OCI-LY7 (cell line): ENCODE data around the gene DMRTB1. TPM values are rescaled to one million over a fixed set of nuclear protein-coding genes. Genes with fewer than 3 reads are reported as not detected.

Source experiments
- BruUV-seq: library from RNA; stranded (reverse); fragments of 400-500 nt; replicated peaks from 2 replicates; lab custom pipeline; 2021; lab: Mats Ljungman, UMichigan
- CTCF ChIA-PET: fragments of 300-600 bp; sonication (Branson Sonifier 250); formaldehyde crosslinking; loops from one replicate; lab custom pipeline; 2022; ENCODE audit warnings: antibody characterized with exemption; ENCODE audit not compliant: unreplicated experiment; lab: Charles Lee
- POLR2A ChIA-PET: fragments of 300-600 bp; sonication (Branson Sonifier 250); formaldehyde crosslinking; loops from one replicate; lab custom pipeline; 2022; ENCODE audit warnings: antibody characterized with exemption; lab: Charles Lee
- DNase-seq: peaks from one replicate; pipeline ENCODE4 v3.0.0-alpha.2; 2015; ENCODE audit warnings: low spot score
- H2AFZ ChIP-seq: fragments of 200-600 bp; sonication (generic), shearing (Covaris generic); 2 replicates; pipeline ENCODE4 v1.6.1; 2014; ENCODE audit warnings: mild to moderate bottlenecking, antibody characterized with exemption, low read length, moderate library complexity
- H3K27ac ChIP-seq: fragments of 200-600 bp; sonication (generic); 2 replicates; pipeline ENCODE4 v1.5.1; 2014; ENCODE audit warnings: mixed run types, low read depth, mild to moderate bottlenecking, moderate library complexity, low read length, inconsistent platforms; ENCODE audit not compliant: poor library complexity, severe bottlenecking
- H3K36me3 ChIP-seq: fragments of 200-600 bp; sonication (generic); 2 replicates; pipeline ENCODE4 v1.6.1; 2014; ENCODE audit warnings: mild to moderate bottlenecking, antibody characterized with exemption, low read length, moderate library complexity, mixed read lengths; ENCODE audit not compliant: insufficient read depth
- H3K4me1 ChIP-seq: fragments of 200-600 bp; sonication (generic); 2 replicates; pipeline ENCODE4 v1.5.1; 2014; ENCODE audit warnings: mild to moderate bottlenecking, low read length; ENCODE audit not compliant: insufficient read depth, poor library complexity, severe bottlenecking
- H3K4me2 ChIP-seq: fragments of 200-600 bp; sonication (generic); 2 replicates; pipeline ENCODE4 v1.6.1; 2014; ENCODE audit warnings: mild to moderate bottlenecking, low read length
- H3K4me3 ChIP-seq: fragments of 200-600 bp; sonication (generic); 2 replicates; pipeline ENCODE4 v1.5.1; 2014; ENCODE audit warnings: mild to moderate bottlenecking, low read depth, low read length; ENCODE audit not compliant: poor library complexity, severe bottlenecking
- H3K79me2 ChIP-seq: fragments of 200-600 bp; sonication (generic); 2 replicates; pipeline ENCODE4 v1.6.1; 2016; ENCODE audit warnings: low read depth, mild to moderate bottlenecking, low read length, moderate library complexity, mixed read lengths; ENCODE audit not compliant: insufficient read depth
- H3K9me2 ChIP-seq: fragments of 200-600 bp; sonication (generic); 2 replicates; pipeline ENCODE4 v1.6.1; 2016; ENCODE audit warnings: mild to moderate bottlenecking, low read length, mixed read lengths; ENCODE audit not compliant: insufficient read depth
- H3K9me3 ChIP-seq: fragments of 200-600 bp; sonication (generic); 2 replicates; pipeline ENCODE4 v1.6.1; 2014; ENCODE audit warnings: mild to moderate bottlenecking, mixed run types, low read length, mixed read lengths
- H4K20me1 ChIP-seq: fragments of 200-600 bp; sonication (generic); 2 replicates; pipeline ENCODE4 v1.6.1; 2014; ENCODE audit warnings: mild to moderate bottlenecking, antibody characterized with exemption, low read length, moderate library complexity, mixed read lengths; ENCODE audit not compliant: insufficient read depth
- CTCF ChIP-seq: fragments of 200-600 bp; sonication (generic); conservative IDR thresholded peaks from 2 replicates; pipeline ENCODE4 v1.5.1; 2014; ENCODE audit warnings: mild to moderate bottlenecking, antibody characterized with exemption, low read length, moderate library complexity, mixed read lengths
- EZH2phosphoT487 ChIP-seq: fragments of 200-600 bp; sonication (generic); IDR thresholded peaks from 2 replicates; pipeline ENCODE4 v1.6.1; 2018; ENCODE audit warnings: low read depth, borderline replicate concordance, mild to moderate bottlenecking, mixed run types, antibody characterized with exemption, low read length, moderate library complexity, mixed read lengths
- intact Hi-C: fragments of 100-400 bp; cut with micrococcal nuclease; formaldehyde crosslinking; loops from one replicate; pipeline ENCODE4 v1.10.0; 2022; ENCODE audit not compliant: unreplicated experiment
- total RNA-seq, 2 experiments: library from RNA; depleted of rRNA in 1 of 2; stranded (reverse); fragments of >200 nt in 1 of 2; shearing (Covaris generic) in 1 of 2; gene quantifications; 2 replicates each; pipeline ENCODE4 v1.2.3, GENCODE V29; 2014 to 2022

DMRTB1 gene
- total RNA-seq, 2 experiments from 2014 or later = not detected

GRCh38 chr1:53439337-53440207, 19.6 kb upstream of the DMRTB1 start:
- no peaks in the 10 kb centered on the region for H3K4me1 ChIP-seq
- H3K4me2 ChIP-seq = no peak overlapping the region
- TF ChIP-seq CTCF = no peak
- no peak for TF ChIP-seq EZH2phosphoT487
- no peaks in the 10 kb centered on the region for H3K9me2 ChIP-seq
- no TSS peak for BruUV-seq
- no peaks in the 10 kb centered on the region for H3K36me3 ChIP-seq
- intact Hi-C loops = no loop called here
- no peaks in the 10 kb centered on the region for H4K20me1 ChIP-seq
- H3K4me3 ChIP-seq = no peak overlapping the region
- H3K79me2 ChIP-seq = no peaks in the 10 kb centered on the region
- H3K27ac ChIP-seq = no peak overlapping the region
- H3K9me3 ChIP-seq = no peaks in the 10 kb centered on the region
- no peak overlapping the region for H2AFZ ChIP-seq
- CTCF ChIA-PET = no interaction called here
- POLR2A ChIA-PET = no interaction called here
- no peak for DNase-seq

- intact Hi-C loops = no loop called here
- no peak overlapping the region for H2AFZ ChIP-seq
- ChIA-PET POLR2A (no interaction called here), CTCF (no interaction called here)
- no peaks in the 10 kb centered on the region for H3K79me2 ChIP-seq
- no TSS peak for BruUV-seq
- H3K9me2 ChIP-seq = no peaks in the 10 kb centered on the region
- H3K4me3 ChIP-seq = no peak overlapping the region
- no peaks in the 10 kb centered on the region for H4K20me1 ChIP-seq
- no peaks in the 10 kb centered on the region for H3K36me3 ChIP-seq
- DNase-seq = no peak
- no peak overlapping the region for H3K27ac ChIP-seq
- TF ChIP-seq CTCF = no peak
- no peak for TF ChIP-seq EZH2phosphoT487
- H3K4me2 ChIP-seq = no peak overlapping the region
- H3K4me1 ChIP-seq = no peaks in the 10 kb centered on the region
- H3K9me3 ChIP-seq = no peaks in the 10 kb centered on the region
Observed at GRCh38 chr1:53440633-53441032, 18.6 kb upstream of the DMRTB1 start.

- no peak for DNase-seq
- Histone ChIP-seq H3K9me3 (no peaks in the 10 kb centered on the region), H3K9me2 (no peaks in the 10 kb centered on the region), H3K4me2 (no peak overlapping the region), H3K36me3 (no peaks in the 10 kb centered on the region), H3K27ac (no peak overlapping the region), H2AFZ (no peak overlapping the region), H3K79me2 (no peaks in the 10 kb centered on the region), H3K4me3 (no peak overlapping the region), H3K4me1 (no peaks in the 10 kb centered on the region), H4K20me1 (no peaks in the 10 kb centered on the region)
- ChIA-PET CTCF (no interaction called here), POLR2A (interaction anchor here (0.6 kb wide), 2 partner anchors 138 to 1112 kb away, joined by 3 read pairs; no protein-coding TSS in a partner anchor)
- intact Hi-C loops = no loop called here
- TF ChIP-seq CTCF (no peak), EZH2phosphoT487 (no peak)
- no TSS peak for BruUV-seq
Observed at GRCh38 chr1:53442299-53442698, 16.9 kb upstream of the DMRTB1 start.
